Activated T-cell treated with anti-CD3 and anti-CD28 coated beads for 24 hours (primary cell): ENCODE results near the gene GSTM1.
"Not testable (repeated sequence)": the region's sequence is repeated elsewhere in the genome, so short reads cannot be mapped to it uniquely, and the experiment has no call there.

Experiments used
- DNase-seq: peaks from one replicate; pipeline ENCODE4 v3.0.0-alpha.2; 2020; ENCODE audit warnings: low read depth

The GSTM1 gene

DNA sequence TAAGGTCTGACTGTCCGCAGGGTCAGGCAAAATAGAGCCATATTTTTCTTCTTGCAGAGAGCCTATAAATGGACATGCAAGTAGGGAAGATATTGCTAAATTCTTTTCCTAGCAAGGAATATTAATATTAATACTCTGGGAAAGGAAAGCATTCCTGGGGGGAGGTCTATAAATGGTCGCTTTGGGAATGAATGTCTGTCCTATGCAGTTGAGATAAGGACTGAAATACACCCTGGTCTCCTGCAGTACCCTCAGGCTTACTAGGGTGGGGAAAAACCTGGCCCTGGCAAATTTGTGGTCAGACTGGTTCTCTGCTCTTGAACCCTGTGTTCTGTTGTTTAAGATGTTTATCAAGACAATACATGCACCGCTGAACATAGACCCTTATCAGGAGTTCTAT lies 15.3 kb downstream of the GSTM1 start:
- DNase-seq: not testable (repeated sequence)

DNA sequence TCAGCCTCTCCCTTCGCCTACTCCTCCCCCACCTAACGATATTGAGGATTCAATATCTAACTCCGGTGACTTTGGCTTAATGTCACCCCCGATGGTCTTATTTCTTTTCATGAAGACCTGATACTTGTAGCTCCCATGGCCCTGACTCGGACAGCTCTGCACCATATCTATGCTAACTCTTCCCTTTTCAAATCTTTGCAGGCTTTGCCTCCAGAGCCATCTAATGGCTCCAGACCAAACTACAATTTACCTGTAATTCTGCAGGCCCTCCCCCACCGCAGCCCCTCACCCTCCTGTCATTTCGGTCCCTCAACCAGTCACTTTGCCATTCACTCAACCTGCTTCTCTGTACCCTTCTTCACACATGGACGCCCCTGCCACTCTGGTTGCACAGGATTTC lies 16.6 kb downstream of the GSTM1 start:
- no peak for DNase-seq

DNA sequence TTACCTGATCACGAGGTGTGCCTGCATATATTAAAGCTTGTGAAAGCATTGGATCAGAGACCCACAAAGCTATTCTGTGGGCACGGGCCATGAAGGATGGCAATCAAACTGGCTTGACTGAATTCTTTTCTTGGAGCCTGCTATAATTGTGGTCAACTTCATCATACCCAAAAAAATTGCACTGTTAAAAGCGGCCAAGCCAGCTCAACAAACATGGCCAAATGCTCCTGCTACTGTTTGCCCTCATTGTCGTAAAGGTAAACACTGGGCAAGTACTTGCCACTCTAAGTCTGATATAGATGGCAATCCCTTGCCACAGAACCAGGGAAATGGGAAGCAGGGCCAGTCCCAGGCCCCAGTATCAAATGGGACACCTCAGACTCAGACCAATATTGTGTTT lies 17.8 kb downstream of the GSTM1 start:
- no peak for DNase-seq

DNA sequence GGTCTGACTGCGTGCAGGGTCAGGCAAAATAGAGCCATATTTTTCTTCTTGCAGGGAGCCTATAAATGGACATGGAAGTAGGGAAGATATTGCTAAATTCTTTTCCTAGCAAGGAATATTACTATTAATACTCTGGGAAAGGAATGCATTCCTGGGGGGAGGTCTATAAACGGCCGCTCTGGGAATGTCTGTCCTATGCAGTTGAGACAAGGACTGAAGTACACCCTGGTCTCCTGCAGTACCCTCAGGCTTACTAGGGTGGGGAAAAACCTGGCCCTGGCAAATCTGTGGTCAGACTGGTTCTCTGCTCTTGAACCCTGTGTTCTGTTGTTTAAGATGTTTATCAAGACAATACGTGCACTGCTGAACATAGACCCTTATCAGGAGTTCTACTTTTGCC lies 21.3 kb downstream of the GSTM1 start:
- not testable (repeated sequence) for DNase-seq

DNA sequence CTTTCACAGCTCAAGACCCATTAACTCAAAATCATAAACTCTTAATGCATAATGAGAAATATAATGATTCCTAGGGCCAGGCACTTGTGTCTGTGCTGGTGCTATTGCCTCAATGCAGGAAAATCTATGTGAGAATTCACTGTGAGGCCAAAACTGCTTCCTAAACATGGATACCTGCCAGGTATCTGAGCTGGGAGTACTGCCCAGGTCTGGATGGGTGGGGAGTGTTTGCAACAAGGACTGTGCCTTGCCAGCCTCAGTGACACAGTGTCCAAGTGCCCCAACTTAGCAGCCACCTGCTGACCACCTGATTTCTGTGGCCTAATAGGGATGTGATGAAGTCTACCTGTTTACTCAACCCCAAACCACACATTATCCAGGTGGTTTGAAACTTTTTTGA lies 22.2 kb downstream of the GSTM1 start:
- DNase-seq: not testable (repeated sequence)

DNA sequence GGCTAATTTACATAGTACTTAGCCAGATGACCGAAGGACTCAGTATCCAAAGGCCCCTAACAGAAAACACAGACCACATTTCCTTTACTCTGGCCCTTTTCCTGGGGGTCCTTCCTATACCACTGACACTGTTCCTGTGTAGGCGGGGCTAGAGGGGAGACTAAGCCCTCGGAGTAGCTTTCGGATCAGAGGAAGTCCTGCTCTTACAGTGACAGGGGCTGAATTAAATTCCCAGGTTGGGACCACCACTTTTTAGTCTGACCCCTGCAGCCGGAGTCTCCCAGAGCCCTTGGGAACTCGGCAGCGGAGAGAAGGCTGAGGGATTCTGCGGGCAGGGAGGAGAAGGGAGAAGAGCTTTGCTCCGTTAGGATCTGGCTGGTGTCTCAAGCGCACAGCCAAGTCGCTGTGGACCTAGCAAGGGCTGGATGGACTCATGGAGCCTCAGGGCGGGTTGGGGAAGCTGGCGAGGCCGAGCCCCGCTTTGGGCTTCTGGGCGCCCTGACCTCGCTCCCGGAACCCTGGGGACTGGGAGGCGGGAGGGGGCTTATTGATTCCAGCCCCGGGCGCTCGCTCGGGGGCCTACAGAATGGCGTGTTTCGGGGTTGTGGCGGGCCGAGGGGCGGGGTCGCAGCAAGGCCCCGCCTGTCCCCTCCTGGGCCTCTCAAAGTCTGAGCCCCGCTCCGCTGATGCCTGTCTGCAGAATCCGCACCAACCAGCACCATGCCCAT lies 24.1 kb downstream of the GSTM1 start, which contains the start of gene GSTM5:
Gene GSTM5 (plus strand): TSS at position 659 of the 728 bp plus-strand sequence. CDS start 62 bp downstream, at position 721.
- DNase-seq: not testable (repeated sequence)

DNA sequence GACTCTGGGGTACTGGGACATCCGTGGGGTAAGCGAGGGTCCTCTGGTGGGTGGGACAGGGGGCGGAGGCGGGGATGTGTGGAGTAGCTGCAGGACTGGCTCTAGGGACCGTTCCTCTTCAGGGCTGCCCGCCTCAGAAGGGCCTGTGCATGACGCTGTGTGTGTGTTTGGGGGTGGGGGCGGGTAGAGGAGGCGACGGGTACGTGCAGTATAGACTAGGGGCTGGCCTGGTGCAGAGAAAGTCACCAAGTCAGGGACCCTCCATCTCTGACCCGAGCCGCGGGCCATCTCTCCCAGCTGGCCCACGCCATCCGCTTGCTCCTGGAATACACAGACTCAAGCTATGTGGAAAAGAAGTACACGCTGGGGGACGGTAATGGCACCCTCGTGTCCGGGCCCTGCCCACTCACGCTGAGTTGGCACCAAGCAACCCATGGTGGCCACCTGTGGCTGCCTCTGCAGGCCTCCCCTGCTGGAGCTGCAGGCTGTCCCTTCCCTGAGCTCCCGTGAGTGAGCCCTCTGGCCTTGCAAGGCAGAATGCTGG lies 24.8 kb downstream of the GSTM1 start:
- no peak for DNase-seq

DNA sequence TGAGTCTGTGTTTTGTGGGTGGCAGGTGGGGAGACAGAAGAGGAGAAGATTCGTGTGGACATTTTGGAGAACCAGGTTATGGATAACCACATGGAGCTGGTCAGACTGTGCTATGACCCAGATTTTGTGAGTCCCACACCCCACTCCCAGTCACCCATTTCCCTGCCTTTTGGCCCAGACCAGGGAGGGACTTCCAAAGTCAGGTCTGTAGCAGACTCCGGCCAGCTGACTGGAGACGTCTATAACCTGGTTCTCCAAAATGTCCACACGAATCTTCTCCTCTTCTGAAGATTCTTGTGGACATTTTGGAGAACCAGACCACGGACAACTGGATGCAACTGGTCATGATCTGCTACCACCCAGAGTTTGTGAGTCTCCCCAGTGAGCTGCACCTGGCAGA lies 26.0 kb downstream of the GSTM1 start:
- no peak for DNase-seq

DNA sequence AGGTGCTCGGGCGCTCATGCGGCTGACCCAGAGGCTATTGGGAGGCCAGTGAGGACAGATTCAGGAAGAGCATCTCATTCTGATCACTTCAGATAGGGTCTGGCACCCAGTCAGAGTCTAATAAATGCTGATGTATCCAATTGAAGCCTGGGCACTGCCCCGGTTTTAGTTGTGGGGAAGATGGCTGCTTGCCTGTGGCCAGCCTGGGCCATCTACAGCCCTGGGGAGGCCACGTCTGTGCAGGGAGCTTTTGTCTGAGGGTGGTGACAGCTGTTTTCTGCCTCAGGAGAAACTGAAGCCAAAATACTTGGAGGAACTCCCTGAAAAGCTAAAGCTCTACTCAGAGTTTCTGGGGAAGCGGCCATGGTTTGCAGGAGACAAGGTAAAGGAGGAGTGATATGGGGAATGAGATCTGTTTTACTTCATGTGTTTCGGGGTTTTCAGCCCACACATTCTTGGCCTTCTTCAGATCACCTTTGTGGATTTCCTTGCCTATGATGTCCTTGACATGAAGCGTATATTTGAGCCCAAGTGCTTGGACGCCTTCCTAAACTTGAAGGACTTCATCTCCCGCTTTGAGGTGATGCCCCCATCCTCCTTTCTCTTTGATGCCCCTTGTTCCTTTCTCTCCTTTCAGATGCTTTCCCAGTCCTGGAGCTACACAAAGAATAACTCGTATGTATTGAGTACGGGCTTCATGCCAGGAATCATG lies 27.2 kb downstream of the GSTM1 start:
- no peak for DNase-seq

DNA sequence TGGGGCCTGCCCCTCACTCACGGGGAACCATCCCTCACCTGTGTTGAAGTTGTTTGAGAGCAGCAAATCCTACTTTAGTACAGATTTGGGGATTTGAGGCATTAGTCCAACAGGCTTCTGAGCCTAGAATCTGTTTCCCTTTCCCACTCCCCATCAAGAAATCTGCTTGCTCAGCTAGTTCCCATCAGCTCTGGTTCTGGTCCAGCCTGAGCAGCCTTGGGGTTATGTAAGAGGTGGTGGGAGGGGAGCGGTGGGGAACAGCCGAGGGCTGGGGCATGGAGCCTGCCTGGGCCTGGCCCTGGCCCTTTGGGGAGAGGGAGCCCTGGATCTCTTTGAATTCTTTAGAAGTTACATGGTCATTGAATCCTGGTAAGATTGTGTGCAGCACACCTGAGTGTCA lies 28.5 kb downstream of the GSTM1 start:
- DNase-seq: no peak

DNA sequence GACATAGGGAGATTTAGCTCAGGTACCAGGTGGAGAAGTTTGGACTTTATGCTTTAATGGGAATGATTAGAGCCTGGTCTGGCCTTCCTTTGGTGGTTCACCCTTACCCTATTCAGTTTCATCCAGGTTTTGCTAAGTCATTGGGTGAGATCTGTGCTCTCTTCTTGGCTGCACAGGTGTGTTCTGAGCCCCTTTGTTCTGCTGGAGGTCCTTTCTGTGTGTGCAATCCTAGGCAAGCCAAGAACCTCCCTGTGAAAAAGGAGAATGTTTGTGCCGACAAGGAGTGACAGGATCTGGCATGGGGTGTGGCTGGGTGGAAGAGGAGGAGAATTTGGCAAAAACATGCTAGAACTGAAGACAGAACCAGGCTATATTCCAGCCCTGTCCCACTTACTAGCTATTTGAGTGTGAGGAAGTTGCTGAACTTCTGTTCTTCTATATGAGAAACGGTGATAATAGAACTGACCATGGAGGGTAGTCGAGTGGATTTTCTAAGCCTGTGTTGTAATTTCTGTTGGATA lies 29.0 kb downstream of the GSTM1 start:
- no peak for DNase-seq

DNA sequence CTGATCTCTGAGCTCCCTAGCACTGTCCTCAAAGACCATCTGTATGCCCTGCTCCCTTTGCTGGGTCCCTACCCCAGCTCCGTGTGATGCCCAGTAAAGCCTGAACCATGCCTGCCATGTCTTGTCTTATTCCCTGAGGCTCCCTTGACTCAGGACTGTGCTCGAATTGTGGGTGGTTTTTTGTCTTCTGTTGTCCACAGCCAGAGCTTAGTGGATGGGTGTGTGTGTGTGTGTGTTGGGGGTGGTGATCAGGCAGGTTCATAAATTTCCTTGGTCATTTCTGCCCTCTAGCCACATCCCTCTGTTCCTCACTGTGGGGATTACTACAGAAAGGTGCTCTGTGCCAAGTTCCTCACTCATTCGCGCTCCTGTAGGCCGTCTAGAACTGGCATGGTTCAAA lies 30.1 kb downstream of the GSTM1 start:
- DNase-seq: no peak

DNA sequence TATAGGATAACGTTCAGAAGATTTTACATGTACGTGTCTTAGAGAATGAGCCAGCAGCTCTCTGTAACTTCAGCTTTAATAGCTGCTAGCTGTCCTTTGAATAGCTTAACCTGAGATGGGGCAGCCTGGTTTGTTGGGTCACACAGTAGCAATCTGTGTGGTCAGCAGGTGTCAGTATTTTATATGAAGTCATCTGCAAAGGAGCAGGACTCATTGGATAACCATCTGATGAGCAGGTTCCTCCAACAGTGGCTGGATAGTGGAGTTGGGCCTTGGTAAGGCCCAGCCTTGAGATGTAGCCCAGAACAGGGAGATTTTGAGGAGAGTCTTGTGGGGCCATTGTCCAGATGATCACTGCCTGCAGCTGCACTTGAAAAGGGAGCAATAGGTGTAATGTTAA lies 30.9 kb downstream of the GSTM1 start:
- no peak for DNase-seq

DNA sequence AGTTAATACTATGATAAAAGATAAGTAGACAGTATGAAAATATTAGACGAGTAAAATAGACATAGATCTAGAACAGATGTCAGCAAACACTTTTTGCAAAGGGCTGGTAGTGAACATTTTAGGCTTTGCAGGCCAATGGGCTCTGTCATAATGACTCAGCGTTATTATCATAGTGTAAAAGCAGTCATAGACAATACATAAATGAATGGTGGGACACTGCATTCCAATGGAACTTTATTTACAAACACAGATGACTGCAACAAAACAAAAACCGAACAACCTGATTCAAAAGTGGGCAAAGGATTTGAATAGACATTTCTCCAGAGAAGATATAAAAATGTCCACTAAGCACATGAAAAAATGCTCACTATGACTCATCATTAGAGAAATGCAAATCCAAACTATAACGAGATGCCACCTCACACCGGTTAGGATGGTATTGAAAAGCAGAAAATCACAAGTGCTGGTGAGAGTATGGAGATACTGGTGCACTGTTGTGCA lies 31.8 kb downstream of the GSTM1 start:
- DNase-seq: no peak

DNA sequence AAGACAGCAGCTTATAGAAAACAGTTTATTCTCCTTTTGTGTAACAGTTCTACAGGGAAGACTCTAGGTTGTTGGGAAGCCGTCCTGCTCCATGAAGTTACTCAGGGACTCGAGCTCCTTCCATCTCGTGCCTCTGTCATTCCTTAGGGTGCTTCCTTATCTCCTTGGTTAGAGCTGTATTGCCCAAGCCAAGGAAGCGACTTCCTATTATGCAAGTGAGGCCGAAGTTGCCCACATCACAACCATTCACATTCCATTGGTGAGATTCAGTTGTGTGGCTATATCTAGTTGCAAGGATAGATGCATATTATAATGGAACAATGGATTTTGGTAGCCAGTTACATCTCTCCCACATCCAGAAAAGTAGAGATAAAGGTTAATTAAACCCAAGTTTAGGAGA lies 33.4 kb downstream of the GSTM1 start:
- no peak for DNase-seq

DNA sequence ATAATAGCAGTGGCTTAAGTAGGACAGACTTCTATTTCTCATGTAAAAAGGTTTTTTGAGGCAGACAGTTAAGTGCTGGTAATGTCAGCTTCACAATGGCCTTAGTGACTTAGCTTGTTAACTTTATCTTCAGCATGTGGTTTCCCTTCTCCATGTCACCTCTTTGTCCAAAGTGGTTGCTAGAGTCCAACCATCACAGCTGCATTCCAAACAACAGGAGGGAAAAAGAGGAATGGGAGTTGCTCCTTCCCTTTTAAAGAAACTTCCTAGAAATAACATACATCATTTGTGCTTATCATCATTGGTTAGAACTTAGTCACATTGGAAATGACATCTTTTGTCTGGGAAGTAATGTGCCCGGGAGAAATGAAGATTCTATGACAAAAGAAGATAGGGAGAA lies 34.4 kb downstream of the GSTM1 start:
- no peak for DNase-seq

DNA sequence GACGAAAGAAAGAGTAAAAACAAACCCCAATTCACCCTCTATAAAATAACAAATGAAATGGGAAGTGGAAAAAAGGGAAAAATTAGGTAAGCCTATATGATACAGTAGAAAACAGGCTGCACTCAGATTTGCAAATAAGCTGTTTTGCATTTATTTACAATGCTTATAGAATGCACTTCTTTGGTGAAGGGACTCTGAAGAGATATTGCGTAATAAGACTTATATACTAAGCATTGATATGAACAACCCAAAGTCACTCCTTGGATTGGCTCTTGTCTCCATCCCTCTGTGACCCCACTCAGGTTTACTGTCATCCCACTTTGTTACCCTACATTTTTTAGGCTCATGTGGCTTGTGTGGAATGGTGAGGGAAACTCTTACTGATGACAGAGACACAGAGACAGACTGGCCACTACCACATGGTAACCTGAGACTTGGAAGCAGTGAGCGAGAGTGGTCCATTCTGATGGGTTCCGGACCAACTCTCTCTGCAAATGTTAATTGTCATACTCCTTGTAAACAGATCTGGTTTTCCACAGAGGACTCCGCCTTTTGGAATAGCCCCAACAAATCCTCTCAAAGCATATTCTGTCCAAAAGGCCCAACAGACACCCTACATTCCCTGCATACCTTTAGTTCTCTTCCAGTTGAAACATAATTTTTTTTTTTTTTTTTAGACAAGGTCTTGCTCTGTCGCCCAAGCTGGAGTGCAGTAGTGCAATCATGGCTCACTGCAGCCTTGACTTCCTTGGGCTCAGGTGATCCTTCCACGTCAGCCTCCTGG lies 35.5 kb downstream of the GSTM1 start:
- DNase-seq: no peak

DNA sequence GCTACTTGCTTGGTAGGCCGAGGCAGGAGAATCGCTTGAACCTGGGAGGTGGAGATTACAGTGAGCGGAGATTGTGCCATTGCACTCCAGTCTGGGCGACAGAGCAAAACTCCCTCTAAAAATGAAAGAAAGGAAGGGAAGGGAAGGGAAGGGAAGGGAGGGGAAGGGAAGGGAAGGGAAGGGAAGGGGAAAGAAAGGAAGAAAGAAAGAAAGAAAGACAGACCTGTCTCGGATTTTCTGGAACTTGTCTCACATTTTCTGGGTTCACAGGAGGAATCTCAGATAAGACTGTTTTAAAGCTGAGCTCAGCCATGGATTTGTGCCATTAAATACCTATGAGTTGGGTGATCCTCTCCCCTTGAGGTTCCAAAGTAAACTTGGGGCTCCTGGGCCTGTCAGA lies 37.3 kb downstream of the GSTM1 start:
- no peak for DNase-seq

DNA sequence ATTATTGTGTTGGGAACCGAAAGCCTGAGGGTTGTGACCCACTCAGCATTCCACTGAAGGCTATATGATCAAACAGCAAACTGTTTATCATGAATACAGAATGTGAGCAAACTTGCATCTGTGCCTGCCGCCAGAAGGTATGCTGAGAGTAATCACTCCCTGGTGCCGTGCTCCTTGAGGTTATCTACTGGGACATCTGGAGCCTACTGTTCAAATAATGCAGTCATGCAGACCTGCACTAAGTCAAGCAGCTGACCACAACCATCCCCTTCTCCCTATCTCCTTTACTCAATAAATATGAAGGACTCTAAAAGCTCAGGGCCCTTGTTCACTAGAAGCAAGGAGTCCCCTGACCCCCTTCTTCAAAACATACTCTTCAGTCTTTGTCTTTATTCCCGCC lies 37.9 kb downstream of the GSTM1 start:
- DNase-seq: no peak

DNA sequence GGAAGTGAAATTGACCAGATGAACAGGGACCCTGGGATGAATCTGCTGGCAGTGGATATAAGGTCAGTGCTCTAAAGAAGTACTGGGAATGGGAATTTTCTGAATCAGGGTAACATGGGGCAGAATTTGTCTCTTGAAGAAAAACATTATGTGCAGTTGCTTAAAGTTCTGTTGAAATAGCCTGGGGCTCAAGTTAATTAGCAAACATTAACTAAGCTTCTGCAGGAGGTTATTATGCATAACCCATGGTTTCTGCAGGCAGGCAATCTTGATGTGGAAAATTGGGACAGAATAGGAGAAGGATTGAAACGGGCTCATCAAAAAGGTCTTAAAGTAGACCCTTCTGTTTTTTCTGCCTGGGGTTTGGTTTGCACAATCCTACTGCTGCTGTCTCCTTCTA lies 38.4 kb downstream of the GSTM1 start:
- no peak for DNase-seq

DNA sequence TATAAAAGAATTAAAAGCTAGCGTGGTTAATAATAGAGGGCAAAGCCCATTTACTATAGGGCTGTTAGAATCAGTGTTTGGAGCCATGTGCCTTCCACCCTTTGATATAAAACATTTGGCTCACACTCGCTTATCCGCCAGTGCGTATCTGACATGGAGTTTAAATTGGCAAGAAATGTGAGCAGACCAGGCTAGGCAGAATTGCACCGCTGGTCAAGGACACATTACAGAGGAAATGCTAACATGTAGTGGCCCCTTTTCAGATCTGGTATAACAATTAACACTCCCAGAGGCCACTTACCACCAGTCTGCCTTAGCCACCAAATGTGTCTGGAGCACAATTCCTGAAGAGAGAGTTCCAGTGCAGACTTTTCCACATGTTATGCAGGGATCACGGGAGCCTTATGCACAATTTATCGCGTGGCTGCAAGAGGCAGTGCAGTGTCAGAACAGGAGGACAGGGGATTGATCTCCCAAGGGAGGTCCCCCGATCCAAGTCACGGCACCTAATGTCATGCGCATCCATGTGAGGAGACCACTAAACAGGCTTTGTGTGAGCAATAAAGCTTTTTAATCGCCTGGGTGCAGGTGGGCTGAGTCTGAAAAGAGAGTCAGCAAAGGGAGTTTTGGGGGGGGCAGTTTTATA lies 39.2 kb downstream of the GSTM1 start:
- DNase-seq: no peak

DNA sequence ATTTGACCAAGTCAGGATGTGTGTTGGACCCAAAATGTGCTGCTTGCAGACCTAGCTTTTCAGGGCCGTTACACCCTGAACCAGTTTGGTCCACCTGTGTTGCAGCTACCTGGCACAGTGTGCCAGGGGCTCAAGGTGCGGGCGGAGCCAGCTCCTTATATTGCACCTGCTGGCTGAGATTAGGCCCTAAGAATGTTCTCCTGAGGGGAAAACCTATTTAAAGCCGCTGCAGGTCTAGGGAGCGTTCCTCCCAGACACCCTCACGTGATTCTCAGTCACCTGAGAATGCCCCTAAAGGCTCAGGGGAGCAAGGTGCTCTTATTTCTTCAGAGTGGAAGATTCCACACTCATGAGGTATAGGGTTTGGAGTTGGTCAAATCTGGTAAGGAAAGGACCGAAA lies 41.3 kb downstream of the GSTM1 start:
- DNase-seq: no peak
